Panc1 (cell line): ENCODE data around the gene TRAK1.

ENCODE experiments used
- POLR2AphosphoS5 ChIP-seq: IDR thresholded peaks from 2 replicates; pipeline ENCODE4 v1.6.1; 2012; ENCODE audit warnings: mild to moderate bottlenecking, low read depth, low read length, moderate library complexity
- TF ChIP-seq, protein P1 (sequence below): fragments of 450-650 bp; IDR thresholded peaks from 2 replicates; pipeline ENCODE4 v1.5.1; 2017; ENCODE audit warnings: mild to moderate bottlenecking
- TF ChIP-seq, protein P2 (sequence below), 2 experiments: IDR thresholded peaks; 2 replicates each; pipeline ENCODE4 v1.6.1; 2011 to 2012; ENCODE audit warnings: low read depth in 2 of 2, control low read depth in 1 of 2, low read length in 1 of 2, mild to moderate bottlenecking in 1 of 2, moderate library complexity in 1 of 2; ENCODE audit not compliant: insufficient read depth in 1 of 2

DNA sequence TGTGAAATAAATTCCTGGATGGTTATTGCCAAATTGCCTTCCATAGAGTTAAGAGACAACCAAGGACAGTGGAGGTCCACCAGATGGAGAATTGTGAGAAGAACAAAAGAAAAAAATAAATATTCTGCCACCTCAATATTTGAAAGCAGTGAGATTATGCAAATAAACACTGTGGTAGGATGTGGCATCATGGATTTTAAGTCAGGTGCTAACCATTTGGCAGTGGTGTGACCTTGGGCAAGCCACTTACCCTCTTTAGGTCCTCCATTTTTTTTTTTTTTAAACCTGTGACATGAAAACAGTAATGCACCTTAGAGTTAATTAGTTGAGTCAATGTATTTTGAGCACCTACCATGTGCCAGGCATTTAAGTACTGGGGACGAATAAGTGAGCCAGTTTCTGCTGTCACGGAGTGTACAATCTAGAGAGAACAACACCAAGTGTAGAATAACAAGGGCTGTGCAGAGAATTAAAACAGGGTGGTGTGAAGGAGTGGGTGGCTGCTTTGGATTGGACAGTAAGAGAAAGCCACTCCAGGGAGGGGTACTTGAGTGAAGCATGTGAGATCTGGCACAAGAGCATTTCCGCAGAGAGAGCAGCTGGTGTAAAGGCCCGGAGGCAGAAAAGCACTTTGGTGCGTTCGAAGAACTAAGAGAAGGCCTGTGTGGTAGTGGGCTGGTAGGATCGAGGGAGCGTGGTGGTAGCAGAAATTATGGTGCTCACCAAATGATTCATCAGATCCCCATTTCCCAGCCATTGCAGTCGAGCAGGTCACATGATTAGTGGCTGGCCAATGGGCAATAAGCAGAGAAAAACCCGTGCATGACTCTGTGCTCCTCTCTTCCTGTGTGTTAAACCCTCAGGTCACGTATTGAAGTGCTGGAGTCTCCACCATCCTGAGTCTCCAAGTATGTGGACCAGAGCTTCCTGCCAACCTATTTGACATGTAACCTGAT, 135.6 kb downstream of the TRAK1 start:
- TF ChIP-seq, protein P1, sequence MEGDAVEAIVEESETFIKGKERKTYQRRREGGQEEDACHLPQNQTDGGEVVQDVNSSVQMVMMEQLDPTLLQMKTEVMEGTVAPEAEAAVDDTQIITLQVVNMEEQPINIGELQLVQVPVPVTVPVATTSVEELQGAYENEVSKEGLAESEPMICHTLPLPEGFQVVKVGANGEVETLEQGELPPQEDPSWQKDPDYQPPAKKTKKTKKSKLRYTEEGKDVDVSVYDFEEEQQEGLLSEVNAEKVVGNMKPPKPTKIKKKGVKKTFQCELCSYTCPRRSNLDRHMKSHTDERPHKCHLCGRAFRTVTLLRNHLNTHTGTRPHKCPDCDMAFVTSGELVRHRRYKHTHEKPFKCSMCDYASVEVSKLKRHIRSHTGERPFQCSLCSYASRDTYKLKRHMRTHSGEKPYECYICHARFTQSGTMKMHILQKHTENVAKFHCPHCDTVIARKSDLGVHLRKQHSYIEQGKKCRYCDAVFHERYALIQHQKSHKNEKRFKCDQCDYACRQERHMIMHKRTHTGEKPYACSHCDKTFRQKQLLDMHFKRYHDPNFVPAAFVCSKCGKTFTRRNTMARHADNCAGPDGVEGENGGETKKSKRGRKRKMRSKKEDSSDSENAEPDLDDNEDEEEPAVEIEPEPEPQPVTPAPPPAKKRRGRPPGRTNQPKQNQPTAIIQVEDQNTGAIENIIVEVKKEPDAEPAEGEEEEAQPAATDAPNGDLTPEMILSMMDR = no peak
- TF ChIP-seq, protein P2, sequence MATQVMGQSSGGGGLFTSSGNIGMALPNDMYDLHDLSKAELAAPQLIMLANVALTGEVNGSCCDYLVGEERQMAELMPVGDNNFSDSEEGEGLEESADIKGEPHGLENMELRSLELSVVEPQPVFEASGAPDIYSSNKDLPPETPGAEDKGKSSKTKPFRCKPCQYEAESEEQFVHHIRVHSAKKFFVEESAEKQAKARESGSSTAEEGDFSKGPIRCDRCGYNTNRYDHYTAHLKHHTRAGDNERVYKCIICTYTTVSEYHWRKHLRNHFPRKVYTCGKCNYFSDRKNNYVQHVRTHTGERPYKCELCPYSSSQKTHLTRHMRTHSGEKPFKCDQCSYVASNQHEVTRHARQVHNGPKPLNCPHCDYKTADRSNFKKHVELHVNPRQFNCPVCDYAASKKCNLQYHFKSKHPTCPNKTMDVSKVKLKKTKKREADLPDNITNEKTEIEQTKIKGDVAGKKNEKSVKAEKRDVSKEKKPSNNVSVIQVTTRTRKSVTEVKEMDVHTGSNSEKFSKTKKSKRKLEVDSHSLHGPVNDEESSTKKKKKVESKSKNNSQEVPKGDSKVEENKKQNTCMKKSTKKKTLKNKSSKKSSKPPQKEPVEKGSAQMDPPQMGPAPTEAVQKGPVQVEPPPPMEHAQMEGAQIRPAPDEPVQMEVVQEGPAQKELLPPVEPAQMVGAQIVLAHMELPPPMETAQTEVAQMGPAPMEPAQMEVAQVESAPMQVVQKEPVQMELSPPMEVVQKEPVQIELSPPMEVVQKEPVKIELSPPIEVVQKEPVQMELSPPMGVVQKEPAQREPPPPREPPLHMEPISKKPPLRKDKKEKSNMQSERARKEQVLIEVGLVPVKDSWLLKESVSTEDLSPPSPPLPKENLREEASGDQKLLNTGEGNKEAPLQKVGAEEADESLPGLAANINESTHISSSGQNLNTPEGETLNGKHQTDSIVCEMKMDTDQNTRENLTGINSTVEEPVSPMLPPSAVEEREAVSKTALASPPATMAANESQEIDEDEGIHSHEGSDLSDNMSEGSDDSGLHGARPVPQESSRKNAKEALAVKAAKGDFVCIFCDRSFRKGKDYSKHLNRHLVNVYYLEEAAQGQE (IDR thresholded peaks at IDR 0.05; ENCODE audit: insufficient read depth in 1 of 2, low read depth in 2 of 2, low read length in 1 of 2) = no peak
- no peak for TF ChIP-seq POLR2AphosphoS5
